HG02678 (cell line): ENCODE results near the gene SORCS1.
A peak's percentile ranks its signal among the peaks of the same experiment; 100 is the strongest.

Experiments
- ATAC-seq: cut with Tn5 transposase; IDR thresholded peaks from one replicate; pipeline ENCODE4 v1.9.1; 2021; ENCODE audit warnings: mild to moderate bottlenecking, moderate library complexity; ENCODE audit not compliant: unreplicated experiment

SORCS1 gene

DNA sequence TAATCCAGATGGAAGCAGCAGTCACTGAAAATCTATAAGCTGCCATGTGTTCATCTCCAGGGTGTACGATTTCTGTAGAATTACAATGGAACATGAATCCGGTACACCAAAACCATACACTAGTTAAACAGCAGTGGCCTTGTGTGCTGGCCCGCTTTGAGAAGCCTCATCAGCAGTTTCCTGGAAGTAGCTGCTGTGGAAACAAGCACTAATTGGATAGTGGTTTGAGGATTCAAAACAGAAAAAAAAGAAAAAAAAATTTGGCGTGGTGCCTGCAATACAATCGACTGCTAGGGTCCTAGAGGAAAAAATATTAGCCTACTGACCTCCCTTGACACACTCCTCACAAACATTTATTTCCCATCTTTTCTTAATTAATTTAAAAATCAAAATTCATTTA, 545.9 kb downstream of the SORCS1 start:
- no peak for ATAC-seq

DNA sequence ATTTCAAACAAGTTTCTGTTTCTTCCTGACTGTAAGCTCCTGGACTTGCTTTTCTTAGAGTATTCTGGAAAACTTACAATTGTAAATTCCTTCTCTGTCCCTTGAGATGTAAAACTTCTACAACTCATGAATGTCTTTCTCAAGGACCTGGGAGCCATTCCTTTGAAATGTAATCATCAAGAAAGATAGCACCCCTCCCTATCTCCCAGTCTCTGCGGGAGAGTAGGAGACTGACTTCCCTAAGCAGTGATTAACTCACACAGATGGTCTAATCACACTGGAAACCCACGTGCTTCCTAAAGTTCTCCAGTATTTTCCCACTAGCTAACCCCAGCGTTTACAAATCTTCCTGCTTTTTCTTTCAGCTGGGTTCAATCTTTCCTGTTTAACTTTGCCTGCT, 549.4 kb downstream of the SORCS1 start:
- ATAC-seq = no peak

- no peak for ATAC-seq
These were observed 550.2 kb downstream of the SORCS1 start for GRCh38 chr10:106614293-106614692.

DNA sequence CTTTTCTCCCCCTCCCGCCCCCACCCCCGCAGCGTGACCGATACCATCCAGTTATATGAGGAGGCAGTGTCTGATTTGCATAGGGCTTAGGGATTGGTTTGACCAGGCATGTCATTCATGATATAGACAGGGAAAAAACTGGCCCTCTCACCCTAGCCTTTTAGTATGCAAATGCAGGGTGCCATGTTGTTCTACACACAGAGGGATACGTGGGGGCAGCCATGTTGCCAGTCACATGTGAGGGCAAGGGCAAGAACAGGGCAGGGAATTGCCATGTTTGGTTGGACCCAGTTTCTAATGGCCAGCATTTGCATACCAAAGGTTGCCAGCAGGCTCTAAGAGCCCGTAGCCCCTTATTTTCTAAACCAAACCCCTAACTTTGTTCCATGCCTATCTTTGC, 552.1 kb downstream of the SORCS1 start:
- ATAC-seq = no peak

GRCh38 chr10:106609470-106610266, 554.8 kb downstream of the SORCS1 start:
- ATAC-seq = peak; percentile 58

- no peak for ATAC-seq
These were observed 556.4 kb downstream of the SORCS1 start for GRCh38 chr10:106608066-106608465.

DNA sequence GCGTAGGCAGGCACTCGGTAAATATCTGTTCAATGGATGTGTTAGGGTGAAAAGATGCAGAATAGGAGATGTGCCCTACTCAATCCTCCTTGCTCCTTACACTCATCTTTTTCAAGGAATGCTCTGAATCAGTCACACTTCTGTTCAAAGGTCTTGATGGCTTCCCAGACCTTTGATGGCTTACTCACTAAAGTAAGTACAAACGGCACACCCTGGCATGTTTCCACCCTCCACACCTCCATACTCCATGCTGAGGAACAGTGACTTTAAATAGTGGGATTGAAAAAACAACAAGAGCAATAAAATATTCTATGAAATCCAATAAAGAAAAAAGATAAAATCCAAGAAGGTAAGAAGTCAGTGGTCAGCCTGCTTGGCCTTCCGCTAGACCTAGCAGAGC, 569.2 kb downstream of the SORCS1 start:
- ATAC-seq = no peak

- no peak for ATAC-seq
These were observed 570.6 kb downstream of the SORCS1 start for GRCh38 chr10:106593876-106594275.

DNA sequence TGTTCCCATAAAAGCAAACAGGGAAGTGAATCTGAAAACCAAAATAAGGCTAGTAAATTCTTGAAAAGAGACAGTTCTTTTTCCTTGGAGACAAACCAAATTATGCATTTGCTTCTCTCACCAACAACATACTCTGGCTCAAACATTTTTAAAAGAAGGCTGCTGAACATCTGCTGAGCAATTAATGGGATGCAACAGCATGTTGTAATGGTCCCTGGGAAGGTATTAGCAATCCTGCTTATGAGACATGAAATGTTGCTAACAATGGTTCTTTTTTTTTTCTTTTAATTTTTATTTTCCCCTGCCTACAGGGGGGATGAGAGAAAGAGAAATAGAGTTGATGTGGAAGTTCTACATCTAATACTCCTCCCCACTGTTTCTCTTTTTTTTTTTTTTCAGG, 572.1 kb downstream of the SORCS1 start:
- no peak for ATAC-seq

GRCh38 chr10:106582291-106582690, 582.2 kb downstream of the SORCS1 start:
- ATAC-seq = no peak

GRCh38 chr10:106577756-106578155, 586.8 kb downstream of the SORCS1 start:
- ATAC-seq = no peak

- no peak for ATAC-seq
These were observed 587.2 kb downstream of the SORCS1 start for GRCh38 chr10:106577266-106577665.

DNA sequence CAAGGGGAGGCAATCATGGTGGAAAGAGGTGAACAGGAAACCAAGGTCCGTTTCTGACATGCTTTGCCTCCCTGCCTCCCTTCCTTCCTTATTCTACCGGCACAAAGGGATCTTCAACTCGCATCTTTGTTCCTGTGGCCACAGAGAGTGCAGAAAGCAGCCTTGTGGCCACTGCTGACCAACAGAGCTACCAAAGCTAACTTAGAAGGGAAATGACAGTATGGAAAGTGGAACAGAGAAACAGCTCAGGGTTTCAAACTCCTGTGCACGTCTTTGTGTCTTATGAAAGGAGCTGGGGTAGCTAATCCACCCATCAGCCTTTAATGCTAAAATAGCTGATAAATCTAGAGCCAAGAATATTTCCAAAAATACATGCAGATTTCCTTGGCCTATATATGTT, 588.0 kb downstream of the SORCS1 start:
- ATAC-seq = no peak

GRCh38 chr10:106573106-106573505, 591.4 kb downstream of the SORCS1 start:
- no peak for ATAC-seq

- no peak for ATAC-seq
These were observed 593.1 kb downstream of the SORCS1 start for GRCh38 chr10:106571192-106571946.

DNA sequence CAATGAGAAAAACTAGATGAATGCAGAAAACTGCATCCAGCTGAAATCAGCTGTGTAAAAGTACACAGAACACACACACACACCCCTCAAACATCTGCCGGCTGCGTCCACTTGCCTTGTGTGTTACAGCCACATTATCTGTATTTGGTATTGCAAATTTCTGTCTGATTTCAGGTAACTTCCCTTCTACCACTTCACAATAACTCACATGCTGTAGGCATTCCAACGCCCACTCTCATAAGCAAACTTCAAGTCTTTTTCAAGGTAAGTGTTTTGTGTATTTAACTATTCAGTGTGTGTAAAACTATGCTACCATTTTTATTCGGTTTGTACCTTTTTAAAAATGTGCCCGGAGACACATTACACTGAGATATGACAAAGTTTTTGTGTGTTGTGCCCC, 594.2 kb downstream of the SORCS1 start:
- ATAC-seq = no peak

DNA sequence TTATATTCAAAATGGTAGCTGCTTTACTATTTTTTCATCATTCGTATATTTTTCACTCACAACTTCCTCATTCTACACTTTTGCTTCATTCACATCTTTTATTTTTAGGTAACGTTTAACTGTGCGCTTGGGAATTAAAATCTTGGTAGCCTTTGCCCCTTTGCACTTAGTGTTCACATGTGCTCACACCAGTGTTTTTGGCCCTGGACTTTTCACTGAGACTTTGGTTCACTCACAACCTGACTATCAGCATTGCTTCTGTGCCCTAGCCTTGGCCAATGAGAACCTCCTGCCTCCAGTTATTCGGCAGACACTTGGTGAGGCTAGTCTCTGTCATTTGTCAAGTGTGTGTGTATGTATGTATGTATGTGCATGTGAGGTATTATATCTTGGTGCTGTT, 596.9 kb downstream of the SORCS1 start:
- ATAC-seq = no peak

DNA sequence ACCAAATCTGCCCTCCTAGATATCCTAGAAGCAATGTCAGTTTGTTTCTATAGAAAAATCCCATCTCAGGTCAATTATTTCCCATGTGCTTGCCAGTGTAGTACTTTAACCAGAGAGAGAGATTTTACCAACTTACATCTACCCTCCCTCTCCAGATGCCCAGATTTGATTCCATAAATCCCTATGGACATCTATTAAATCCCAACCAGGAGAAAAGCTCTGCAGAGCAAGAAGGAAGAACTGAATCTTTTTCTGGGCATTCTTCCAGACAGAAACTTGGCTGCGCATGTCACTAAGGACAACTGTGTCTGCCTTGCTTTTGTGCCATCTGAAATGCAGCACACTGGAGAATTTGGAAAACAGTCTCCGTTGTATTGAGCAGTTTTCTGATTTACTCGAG, 597.6 kb downstream of the SORCS1 start:
- no peak for ATAC-seq

DNA sequence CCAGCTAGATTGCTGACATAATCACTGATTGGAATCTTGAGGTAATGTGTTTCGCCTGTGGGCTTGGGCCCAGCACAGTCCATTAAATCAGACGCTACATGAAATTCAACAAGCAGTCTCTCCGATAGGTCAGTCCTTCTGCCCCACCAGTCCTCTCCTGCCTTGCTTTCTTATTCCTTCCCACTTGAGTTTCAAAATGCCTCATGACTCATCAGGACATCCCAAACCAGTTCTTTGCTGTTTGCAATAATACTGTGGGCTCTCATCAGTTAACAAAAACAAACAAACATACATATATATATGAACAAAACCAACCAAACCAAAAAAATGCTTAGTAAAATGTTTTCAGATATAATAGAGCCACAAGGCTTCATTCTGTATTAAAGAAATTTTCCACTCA, 599.0 kb downstream of the SORCS1 start:
- ATAC-seq = no peak

GRCh38 chr10:106563384-106563783, 601.1 kb downstream of the SORCS1 start:
- no peak for ATAC-seq

DNA sequence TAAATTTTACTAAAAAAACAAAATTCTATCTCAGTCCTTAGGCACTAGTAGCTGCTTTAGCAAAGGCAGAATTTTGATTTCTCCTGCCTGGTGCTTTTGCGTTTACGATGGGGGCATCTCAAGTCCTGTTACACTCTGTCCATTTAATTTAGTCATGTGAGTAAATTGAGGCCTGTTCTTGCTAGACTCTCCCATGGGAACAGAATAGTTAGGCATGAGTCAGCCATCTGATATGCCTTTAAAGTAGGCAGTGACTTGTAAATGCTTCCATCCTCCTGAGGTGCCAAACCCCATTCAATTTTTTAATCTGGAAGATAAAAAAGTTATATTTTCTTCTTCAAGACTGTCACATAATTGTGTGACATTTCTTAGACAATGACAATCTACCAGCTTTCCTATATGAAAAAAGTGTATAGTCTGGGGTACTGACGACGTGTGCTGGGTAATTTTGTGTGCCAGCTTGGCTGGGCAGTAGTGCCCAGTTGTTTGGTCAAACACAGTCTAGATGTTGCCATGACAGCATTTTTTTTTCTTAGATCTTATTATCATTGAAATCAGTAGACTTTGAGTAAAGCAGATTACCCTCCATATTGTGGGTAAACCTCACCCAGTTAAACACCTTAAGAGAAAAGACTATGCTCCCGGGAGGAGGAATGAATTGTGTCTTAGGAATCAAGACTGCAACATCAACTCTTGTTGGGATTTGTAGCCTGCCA, 603.4 kb downstream of the SORCS1 start:
- no peak for ATAC-seq

DNA sequence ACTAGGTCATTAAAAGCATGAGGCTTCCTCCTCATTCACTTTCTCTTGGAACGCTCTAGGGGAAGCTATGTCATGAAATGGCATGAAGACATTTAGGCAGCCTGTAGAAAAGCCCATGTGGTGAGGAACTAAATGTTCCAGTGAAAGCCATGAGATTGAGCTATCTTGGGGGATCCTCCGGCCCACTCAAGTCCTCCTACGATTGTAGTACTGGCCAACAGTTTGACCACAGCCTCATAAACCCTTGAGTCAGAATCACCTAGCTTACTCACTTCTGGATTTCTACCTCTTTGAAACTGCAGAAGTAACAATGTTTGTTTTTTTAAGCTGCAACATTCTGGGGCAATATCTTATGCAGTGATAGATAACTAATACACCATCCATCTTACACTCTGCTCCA, 605.1 kb downstream of the SORCS1 start:
- ATAC-seq = no peak
